GM21528 (cell line): Measurements from ENCODE around the gene CHTF18.

ENCODE experiments used
- ATAC-seq: cut with Tn5 transposase; IDR thresholded peaks from one replicate; pipeline ENCODE4 v1.9.1; 2021; ENCODE audit warnings: mild to moderate bottlenecking, moderate library complexity; ENCODE audit not compliant: unreplicated experiment, low FRiP score

Gene CHTF18

GRCh38 chr16:842061-842476, 53.6 kb downstream of the CHTF18 start:
- no peak for ATAC-seq

- ATAC-seq = no peak
Measured at GRCh38 chr16:842711-843560, 54.5 kb downstream of the CHTF18 start.

- ATAC-seq = no peak
Measured at GRCh38 chr16:843771-844170, 55.4 kb downstream of the CHTF18 start.

DNA sequence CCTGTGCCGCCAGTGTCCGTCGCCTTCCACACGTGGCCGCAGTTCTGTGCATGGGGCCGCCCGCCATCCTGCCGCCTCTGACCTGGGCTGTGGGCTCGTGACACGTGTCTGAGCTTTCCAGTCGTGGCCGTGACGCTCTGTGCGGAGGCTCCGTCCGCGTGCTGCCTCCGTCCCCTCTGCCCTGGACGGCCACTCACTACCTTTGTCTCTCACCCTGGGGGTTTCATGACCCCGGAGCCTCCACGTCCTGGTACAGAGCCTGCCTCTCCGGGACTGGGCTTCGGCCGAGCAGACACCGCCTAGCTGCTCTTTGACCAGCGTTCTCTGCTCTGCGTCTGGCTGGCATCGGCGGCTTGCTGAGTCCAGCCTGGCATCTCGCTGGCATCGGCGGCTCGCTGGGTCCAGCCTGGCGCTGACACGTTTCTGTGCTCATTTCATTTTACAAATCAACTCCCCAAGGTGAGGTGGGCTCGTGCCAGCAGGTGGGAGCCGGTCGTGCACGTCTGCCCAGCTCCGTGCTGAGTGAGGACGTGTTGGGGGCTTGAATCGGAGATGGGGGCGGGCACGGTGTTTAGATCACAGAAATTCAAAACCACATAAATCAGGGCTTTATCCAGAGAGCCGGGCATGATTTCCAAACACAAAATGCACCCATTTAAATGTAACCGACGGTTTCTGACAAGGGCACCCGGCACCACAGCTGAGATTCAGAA, 56.4 kb downstream of the CHTF18 start:
- ATAC-seq = no peak

DNA sequence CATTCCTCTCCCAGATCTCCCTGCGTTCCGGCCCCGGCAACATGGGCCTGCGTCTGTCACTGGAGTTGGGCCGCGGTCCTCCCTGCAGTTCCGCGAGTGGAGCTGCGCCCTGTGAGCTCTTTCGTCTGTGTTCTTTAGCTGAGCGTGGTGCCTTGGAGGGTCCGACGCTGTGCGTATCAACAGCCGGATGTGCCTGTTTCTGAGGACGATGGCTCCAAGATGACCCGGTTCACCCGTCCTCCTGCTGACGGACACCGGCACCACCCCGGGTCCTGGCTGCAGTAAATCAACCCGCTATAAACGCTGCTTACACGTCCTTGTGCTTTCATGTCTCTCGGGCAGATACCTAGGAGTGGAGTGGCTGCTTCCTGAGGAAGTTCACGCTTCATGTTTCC, 56.9 kb downstream of the CHTF18 start:
- ATAC-seq = no peak

- no peak for ATAC-seq
Measured at GRCh38 chr16:847151-847550, 58.7 kb downstream of the CHTF18 start.
